ENCODE data around the gene CD38. TPM values are rescaled to one million over a fixed set of nuclear protein-coding genes. Genes with fewer than 3 reads are reported as not detected.

Gene CD38
- total RNA-seq, 1 experiment from 2014 or later, result 0.17 TPM

DNA sequence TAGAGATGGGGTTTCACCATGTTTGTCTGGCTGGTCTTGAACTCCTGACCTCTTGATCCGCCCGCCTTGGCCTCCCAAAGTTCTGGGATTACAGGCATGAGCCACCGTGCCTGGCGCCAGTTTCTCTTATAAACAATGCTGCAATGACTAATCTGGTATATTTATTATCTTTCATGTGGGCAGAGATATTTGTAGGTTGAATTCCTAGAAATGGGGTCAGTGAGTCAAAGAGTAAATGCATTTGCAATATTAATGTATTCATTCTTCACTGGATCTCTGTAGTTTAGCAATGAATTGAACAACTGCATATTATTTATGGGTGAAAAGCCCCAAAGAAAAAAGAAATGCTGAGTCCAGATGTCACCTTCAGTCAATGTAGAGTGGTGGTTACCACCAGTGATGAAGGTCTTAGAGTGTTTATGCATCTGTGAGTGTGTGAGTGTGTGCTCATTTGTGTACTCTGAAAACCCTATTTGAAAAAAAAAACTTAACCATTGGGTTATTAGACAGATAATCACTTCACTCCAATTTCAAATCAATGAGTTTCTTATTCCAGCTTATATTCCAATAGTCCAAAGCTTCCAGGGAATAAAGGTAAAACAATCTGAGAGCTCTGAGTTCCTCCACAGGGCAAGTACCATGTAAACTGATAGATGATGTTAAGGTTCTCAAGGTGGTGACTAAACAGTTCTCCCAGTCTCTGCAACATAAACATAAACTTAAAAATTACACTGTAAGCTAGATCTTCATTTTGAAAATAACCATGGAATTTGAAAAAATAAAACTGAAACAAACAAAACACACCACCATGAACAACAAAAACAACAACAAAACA lies 22.6 kb upstream of the CD38 start:
- Mint-ChIP-seq H3K4me1 (no peaks in the 10 kb centered on the region), H3K36me3 (no peaks in the 10 kb centered on the region), H3K27me3 (ENCODE audit: low read depth) (no peaks in the 10 kb centered on the region; the same call in none of the 2 replicates), H3K9me3 (peaks cover 16% of the 10 kb centered on the region), H3K27ac (no peak overlapping the region), H3K4me3 (no peak overlapping the region)
- no peak for DNase-seq (ENCODE audit: low spot score)
- TF ChIP-seq ETV6 (CRISPR knock-in tag; IDR thresholded peaks at IDR 0.05), result no peak
- TF ChIP-seq, protein P1, sequence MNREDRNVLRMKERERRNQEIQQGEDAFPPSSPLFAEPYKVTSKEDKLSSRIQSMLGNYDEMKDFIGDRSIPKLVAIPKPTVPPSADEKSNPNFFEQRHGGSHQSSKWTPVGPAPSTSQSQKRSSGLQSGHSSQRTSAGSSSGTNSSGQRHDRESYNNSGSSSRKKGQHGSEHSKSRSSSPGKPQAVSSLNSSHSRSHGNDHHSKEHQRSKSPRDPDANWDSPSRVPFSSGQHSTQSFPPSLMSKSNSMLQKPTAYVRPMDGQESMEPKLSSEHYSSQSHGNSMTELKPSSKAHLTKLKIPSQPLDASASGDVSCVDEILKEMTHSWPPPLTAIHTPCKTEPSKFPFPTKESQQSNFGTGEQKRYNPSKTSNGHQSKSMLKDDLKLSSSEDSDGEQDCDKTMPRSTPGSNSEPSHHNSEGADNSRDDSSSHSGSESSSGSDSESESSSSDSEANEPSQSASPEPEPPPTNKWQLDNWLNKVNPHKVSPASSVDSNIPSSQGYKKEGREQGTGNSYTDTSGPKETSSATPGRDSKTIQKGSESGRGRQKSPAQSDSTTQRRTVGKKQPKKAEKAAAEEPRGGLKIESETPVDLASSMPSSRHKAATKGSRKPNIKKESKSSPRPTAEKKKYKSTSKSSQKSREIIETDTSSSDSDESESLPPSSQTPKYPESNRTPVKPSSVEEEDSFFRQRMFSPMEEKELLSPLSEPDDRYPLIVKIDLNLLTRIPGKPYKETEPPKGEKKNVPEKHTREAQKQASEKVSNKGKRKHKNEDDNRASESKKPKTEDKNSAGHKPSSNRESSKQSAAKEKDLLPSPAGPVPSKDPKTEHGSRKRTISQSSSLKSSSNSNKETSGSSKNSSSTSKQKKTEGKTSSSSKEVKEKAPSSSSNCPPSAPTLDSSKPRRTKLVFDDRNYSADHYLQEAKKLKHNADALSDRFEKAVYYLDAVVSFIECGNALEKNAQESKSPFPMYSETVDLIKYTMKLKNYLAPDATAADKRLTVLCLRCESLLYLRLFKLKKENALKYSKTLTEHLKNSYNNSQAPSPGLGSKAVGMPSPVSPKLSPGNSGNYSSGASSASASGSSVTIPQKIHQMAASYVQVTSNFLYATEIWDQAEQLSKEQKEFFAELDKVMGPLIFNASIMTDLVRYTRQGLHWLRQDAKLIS (CRISPR knock-in tag; IDR thresholded peaks at IDR 0.05; ENCODE audit: borderline replicate concordance), result no peak
- TF ChIP-seq, protein P2, sequence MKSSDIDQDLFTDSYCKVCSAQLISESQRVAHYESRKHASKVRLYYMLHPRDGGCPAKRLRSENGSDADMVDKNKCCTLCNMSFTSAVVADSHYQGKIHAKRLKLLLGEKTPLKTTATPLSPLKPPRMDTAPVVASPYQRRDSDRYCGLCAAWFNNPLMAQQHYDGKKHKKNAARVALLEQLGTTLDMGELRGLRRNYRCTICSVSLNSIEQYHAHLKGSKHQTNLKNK (CRISPR knock-in tag; IDR thresholded peaks at IDR 0.05), result no peak
- ChIA-PET POLR2A (no interaction called here), CTCF (interaction anchor here (0.8 to 1.9 kb wide), 2 partner anchors 18 to 29 kb away, joined by 3 to 6 read pairs; no protein-coding TSS in a partner anchor)
- no peak for ATAC-seq

DNA sequence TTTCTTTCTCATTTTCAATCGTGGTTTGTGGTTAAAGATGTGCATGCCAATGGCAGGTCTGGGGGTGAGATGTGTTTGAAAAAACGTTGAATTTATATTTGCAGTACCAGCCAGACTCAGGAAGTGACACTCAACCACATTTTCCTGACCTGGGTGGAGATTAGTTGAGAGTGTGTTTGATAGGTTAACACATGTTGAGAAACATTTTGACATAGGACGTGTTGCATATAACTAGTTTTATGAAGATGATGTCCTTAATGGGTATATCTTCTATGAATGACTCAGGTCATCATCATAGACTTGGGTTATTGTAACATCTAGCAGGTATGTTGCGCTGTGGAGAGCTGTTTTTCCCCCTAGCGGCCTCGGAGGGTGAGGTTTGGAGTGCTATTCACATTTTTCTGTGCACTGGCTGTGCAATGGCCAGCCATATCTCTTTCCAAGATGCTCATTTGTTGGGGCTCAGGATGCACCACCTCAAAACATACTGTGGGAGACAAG lies 21.7 kb upstream of the CD38 start:
- Mint-ChIP-seq H3K27ac (no peak overlapping the region), H3K27me3 (ENCODE audit: low read depth) (no peaks in the 10 kb centered on the region; the same call in none of the 2 replicates), H3K9me3 (peaks cover 9% of the 10 kb centered on the region), H3K4me1 (no peaks in the 10 kb centered on the region), H3K36me3 (no peaks in the 10 kb centered on the region), H3K4me3 (no peak overlapping the region)
- no peak for DNase-seq (ENCODE audit: low spot score)
- peak; percentile 53; the same call in 1 of the 2 replicates for ATAC-seq
- ChIA-PET POLR2A (no interaction called here), CTCF (interaction anchor here (0.8 to 1.9 kb wide), 3 partner anchors 19 to 30 kb away, joined by 3 to 6 read pairs (median 3); no protein-coding TSS in a partner anchor)
- TF ChIP-seq, protein P3, sequence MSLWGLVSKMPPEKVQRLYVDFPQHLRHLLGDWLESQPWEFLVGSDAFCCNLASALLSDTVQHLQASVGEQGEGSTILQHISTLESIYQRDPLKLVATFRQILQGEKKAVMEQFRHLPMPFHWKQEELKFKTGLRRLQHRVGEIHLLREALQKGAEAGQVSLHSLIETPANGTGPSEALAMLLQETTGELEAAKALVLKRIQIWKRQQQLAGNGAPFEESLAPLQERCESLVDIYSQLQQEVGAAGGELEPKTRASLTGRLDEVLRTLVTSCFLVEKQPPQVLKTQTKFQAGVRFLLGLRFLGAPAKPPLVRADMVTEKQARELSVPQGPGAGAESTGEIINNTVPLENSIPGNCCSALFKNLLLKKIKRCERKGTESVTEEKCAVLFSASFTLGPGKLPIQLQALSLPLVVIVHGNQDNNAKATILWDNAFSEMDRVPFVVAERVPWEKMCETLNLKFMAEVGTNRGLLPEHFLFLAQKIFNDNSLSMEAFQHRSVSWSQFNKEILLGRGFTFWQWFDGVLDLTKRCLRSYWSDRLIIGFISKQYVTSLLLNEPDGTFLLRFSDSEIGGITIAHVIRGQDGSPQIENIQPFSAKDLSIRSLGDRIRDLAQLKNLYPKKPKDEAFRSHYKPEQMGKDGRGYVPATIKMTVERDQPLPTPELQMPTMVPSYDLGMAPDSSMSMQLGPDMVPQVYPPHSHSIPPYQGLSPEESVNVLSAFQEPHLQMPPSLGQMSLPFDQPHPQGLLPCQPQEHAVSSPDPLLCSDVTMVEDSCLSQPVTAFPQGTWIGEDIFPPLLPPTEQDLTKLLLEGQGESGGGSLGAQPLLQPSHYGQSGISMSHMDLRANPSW (CRISPR knock-in tag; conservative IDR thresholded peaks at IDR 0.05; ENCODE audit: low read depth), result no peak
- TF ChIP-seq SOX15 (CRISPR knock-in tag; IDR thresholded peaks at IDR 0.05), result no peak
- TF ChIP-seq SMAD3 (CRISPR knock-in tag; IDR thresholded peaks at IDR 0.05; ENCODE audit: borderline replicate concordance), result no peak
- no peak for TF ChIP-seq FOXK1 (CRISPR knock-in tag; IDR thresholded peaks at IDR 0.05)
- TF ChIP-seq, protein P4, sequence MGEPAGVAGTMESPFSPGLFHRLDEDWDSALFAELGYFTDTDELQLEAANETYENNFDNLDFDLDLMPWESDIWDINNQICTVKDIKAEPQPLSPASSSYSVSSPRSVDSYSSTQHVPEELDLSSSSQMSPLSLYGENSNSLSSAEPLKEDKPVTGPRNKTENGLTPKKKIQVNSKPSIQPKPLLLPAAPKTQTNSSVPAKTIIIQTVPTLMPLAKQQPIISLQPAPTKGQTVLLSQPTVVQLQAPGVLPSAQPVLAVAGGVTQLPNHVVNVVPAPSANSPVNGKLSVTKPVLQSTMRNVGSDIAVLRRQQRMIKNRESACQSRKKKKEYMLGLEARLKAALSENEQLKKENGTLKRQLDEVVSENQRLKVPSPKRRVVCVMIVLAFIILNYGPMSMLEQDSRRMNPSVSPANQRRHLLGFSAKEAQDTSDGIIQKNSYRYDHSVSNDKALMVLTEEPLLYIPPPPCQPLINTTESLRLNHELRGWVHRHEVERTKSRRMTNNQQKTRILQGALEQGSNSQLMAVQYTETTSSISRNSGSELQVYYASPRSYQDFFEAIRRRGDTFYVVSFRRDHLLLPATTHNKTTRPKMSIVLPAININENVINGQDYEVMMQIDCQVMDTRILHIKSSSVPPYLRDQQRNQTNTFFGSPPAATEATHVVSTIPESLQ (CRISPR knock-in tag; IDR thresholded peaks at IDR 0.05), result no peak
- no peak for TF ChIP-seq GABPB1 (CRISPR knock-in tag; IDR thresholded peaks at IDR 0.05)
- TF ChIP-seq RELA (CRISPR knock-in tag; IDR thresholded peaks at IDR 0.05; ENCODE audit: borderline replicate concordance), result no peak
- no peak for TF ChIP-seq JAZF1 (CRISPR knock-in tag; IDR thresholded peaks at IDR 0.05)
- TF ChIP-seq NR3C1 (CRISPR knock-in tag; conservative IDR thresholded peaks at IDR 0.05; ENCODE audit: low read depth), result no peak
- TF ChIP-seq, protein P5, sequence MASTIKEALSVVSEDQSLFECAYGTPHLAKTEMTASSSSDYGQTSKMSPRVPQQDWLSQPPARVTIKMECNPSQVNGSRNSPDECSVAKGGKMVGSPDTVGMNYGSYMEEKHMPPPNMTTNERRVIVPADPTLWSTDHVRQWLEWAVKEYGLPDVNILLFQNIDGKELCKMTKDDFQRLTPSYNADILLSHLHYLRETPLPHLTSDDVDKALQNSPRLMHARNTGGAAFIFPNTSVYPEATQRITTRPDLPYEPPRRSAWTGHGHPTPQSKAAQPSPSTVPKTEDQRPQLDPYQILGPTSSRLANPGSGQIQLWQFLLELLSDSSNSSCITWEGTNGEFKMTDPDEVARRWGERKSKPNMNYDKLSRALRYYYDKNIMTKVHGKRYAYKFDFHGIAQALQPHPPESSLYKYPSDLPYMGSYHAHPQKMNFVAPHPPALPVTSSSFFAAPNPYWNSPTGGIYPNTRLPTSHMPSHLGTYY (CRISPR knock-in tag; IDR thresholded peaks at IDR 0.05), result no peak
- TF ChIP-seq, protein P6, sequence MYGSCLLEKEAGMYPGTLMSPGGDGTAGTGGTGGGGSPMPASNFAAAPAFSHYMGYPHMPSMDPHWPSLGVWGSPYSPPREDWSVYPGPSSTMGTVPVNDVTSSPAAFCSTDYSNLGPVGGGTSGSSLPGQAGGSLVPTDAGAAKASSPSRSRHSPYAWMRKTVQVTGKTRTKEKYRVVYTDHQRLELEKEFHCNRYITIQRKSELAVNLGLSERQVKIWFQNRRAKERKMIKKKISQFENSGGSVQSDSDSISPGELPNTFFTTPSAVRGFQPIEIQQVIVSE (CRISPR knock-in tag; IDR thresholded peaks at IDR 0.05; ENCODE audit: borderline replicate concordance), result no peak
- TF ChIP-seq, protein P2 (CRISPR knock-in tag; IDR thresholded peaks at IDR 0.05), result no peak
- TF ChIP-seq, protein P7, sequence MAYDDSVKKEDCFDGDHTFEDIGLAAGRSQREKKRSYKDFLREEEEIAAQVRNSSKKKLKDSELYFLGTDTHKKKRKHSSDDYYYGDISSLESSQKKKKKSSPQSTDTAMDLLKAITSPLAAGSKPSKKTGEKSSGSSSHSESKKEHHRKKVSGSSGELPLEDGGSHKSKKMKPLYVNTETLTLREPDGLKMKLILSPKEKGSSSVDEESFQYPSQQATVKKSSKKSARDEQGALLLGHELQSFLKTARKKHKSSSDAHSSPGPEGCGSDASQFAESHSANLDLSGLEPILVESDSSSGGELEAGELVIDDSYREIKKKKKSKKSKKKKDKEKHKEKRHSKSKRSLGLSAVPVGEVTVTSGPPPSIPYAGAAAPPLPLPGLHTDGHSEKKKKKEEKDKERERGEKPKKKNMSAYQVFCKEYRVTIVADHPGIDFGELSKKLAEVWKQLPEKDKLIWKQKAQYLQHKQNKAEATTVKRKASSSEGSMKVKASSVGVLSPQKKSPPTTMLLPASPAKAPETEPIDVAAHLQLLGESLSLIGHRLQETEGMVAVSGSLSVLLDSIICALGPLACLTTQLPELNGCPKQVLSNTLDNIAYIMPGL (CRISPR knock-in tag; IDR thresholded peaks at IDR 0.05), result no peak

Measured in WTC11 (cell line).